Measurements from ENCODE around the gene PAXX.
A peak's percentile ranks its signal among the peaks of the same experiment; 100 is the strongest.

PAXX gene

GRCh38 chr9:136982232-136983051, 9.8 kb upstream of the PAXX start, which contains the start of gene LCNL1:
LCNL1 (plus strand) TSS chr9:136982993; CDS start chr9:136983587, 594 bp downstream.
- no peak for DNase-seq (ENCODE audit: low read depth)

DNA sequence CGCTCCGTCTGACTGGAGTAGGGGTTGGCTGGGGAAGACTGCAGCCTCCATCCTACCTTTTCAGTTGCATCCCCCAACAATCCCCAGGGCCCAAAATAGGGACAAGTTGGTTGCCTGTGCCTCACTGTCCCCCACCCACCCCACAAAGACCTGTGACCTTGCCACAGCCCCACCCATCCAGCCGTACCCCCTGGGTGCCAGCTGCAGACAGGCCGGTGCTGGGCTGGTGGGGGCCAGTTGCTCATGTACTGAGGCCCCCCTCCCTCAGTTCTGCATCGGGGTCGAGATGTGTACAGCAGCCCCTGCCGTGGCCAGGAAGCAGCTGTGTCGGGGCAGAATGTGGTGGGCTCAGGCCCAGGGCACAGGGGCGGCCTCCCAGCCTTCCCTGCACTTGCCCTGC, 9.1 kb upstream of the PAXX start:
- no peak for DNase-seq (ENCODE audit: low read depth)

DNA sequence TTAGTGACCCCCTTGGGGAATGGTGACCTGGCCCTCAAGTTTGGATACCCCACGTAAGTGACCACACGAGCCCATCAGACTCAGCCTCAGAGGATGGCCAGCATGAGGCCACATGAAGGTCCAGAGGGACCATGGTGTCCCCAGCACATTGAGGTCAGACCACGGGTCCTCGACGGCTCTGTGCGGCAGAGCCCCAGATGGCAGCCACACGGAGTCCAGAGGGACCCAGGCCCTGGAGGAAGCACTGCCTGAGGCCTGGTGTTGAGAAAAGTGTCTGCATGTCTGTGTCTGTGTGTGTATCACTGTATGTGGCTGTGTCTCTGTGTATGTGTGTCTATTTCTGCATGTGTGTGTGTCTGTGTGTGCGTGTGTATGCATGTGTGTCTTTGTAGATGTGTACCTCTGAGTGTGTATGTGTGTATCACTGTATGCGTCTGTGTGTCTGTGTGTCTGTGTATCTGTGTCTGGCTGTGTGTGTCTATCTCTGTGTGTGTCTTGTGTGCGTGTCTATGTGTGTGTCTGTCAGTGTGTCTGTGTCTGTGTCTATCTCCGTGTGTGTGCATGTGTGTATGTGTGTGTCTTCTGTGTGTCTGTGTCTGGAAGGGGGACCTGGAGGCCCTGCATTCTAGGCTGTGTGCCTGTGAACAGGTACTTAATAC, 8.4 kb upstream of the PAXX start:
- no peak for DNase-seq (ENCODE audit: low read depth)

GRCh38 chr9:136984464-136985026, 7.7 kb upstream of the PAXX start:
- DNase-seq (ENCODE audit: low read depth) = no peak

DNA sequence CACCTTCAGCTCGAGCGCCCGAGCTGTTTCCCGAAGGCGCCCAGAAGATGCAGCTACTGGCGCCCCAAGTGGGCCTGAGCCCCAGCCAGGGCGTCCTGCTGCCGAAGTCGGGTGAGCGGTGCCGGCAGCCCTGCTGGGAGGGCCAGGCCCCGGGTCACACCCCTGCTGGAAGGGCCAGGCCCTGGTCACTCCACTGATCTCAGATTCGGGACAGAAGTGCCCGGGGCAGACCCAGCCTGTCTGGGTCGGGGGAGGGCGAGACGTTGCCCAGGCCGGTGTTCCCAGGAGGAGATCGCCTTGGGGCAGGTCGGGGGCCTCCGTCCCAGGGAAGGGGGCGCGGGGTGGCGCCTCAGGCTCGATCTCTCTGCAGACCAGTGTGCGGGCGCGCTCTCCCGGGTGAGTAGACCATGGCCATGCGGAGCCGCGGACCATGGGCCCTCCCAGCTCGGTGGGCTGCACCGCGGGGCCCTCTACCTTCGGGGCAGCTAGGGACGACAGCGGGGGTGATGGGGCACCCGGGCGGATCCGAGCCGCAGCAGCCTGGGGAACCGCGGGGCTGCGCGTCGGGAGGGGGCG, 7.1 kb upstream of the PAXX start:
- no peak for DNase-seq (ENCODE audit: low read depth)

DNA sequence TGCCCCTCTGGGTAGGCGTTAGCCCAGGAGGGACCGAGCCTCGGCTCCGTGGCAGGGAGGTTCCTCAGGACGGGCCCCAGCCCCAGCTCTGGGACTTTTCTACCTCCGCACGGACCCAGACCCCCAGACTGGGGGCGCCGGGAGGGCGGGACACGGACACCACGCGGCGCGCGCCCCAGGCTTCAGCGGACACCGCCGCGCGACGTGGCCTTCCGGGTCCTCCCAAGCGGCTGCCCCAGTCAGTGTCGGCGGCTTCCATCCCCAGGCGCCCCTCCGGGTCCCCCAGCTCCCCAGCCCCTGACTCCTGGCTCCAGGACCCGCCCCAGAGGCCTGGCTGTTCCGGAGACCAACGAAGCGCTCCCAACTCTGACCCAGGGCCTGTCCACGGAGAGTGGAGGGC, 6.4 kb upstream of the PAXX start:
- no peak for DNase-seq (ENCODE audit: low read depth)

DNA sequence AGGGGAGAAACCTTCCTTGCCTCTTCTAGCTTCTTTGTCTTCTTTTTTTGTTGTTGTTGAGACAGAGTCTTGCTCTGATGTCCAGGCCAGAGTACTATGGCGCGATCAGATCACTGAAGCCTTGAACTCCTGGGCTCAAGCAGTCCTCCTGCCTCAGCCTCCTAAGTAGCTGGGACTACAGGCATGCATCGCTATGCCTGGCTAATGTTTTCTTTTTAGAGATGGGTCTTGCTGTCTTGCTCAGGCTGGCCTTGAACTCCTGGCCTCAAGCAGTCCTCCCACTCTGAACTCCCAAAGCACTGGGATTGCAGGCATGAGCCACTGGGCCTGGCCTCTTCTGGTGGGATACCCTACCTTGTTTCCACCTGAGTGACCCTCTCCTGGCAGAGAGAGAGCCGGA, 3.4 kb upstream of the PAXX start:
- no peak for DNase-seq (ENCODE audit: low read depth)

DNA sequence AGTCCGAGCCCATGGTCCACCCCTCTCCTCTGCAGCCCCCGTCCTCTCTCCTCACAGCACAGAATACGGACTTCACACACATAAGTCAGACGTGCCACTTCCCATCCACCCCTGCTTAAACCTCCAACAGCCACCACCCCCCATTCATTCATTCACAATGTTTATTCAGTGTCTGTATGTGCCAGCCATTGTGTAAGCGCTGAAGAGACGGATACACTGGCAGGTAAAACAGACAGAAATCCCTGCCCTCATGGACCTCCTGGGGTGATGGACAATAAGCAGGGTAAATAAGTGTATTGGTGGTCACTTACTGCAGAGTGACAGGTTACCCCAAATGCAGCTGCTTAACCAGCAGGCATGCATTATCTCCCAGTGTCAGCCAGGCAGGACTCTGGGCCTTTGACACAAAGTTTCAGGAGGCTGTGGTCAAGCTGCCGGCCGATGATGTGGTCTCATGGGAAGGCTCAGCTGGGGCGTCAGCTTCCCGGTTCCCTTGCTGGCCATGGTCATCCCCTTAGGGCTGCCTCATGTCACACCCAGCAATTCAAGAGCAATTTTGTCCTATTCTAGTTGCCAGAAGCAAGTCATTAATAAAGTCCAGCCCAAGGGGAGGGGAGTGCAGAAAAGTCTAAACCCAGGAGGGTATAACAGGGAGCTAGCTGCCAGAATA, 1.8 kb upstream of the PAXX start:
- no peak for DNase-seq (ENCODE audit: low read depth)

DNA sequence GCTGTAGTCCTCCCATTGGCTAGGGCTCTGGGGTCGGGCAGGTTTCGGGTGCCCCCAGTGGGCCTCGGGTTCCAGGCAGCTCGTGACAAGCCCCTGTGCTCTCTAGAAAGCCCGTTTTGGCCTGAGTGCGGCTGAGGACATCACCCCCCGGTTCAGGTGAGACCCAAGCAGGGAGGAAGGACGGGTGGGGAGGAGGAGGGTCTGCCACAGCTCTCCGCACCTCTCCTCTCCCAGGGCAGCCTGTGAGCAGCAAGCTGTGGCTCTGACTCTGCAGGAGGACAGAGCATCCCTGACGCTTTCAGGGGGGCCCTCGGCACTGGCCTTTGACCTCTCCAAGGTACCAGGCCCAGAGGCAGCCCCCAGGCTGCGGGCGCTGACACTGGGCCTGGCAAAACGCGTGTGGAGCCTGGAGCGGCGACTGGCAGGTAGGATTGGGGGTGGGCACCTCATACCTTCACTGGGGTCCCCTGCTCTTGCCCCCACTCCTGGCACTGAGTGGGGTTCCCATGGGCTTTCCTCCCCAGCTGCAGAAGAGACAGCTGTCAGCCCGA, 672 bp downstream of the PAXX start:
- DNase-seq (ENCODE audit: low read depth) = no peak

DNA sequence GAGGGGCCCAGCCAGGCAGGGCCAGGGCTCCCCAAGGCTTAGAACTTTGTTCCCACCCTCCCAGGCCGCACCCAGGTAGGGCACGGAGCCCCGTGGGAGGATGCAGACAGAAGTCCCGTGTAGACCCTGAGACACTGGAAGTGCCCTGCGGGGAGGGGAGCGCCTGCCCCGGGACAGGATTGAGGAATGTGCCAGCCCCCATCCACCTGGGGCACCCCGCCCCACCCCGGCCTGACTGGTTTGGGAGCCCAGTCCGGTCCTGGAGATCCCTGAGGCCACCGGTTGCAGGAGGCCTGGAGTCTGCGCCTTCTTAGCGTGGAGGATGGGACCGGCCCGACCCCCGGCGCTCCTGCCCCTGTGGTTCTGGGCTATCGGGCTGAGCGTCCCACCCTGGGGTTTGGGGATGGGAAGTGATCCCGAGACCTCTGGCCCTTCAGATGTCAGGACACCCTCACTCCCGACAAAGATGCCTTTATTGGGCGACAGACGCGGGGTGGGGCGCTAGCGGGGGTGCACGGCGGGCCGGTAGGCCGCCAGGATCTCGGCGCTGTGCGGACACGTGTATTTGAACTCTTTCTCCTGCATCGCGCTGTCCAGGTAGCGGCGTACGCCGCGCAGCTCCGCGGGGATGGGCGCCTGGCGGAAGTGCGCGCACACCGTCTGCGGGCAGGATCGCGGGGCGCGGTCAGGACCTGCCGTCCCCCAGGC, 2.1 kb downstream of the PAXX start:
- no peak for DNase-seq (ENCODE audit: low read depth)

- DNase-seq (ENCODE audit: low read depth) = no peak
Observed at GRCh38 chr9:136994888-136995230, 2.6 kb downstream of the PAXX start.

DNA sequence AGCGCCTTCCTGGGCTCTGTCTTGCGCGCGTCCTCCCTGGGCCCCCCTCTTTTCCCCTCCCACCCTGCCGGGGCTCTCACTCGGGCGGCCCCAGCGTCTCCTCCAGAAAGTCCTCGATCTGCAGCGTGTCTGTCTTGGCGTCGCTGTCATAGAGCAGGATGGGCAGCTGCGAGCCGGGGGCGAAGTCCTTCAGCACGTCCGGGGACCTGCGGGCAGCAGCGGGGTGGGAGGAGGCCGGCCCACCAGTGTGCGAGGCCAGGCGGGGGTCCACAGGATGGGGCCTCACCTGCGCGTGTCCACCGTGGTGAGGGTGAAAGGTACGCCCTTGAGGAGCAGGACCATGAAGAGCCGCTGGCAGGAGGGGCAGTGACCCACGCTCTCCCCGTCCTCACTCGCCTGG, 3.1 kb downstream of the PAXX start:
- no peak for DNase-seq (ENCODE audit: low read depth)

DNA sequence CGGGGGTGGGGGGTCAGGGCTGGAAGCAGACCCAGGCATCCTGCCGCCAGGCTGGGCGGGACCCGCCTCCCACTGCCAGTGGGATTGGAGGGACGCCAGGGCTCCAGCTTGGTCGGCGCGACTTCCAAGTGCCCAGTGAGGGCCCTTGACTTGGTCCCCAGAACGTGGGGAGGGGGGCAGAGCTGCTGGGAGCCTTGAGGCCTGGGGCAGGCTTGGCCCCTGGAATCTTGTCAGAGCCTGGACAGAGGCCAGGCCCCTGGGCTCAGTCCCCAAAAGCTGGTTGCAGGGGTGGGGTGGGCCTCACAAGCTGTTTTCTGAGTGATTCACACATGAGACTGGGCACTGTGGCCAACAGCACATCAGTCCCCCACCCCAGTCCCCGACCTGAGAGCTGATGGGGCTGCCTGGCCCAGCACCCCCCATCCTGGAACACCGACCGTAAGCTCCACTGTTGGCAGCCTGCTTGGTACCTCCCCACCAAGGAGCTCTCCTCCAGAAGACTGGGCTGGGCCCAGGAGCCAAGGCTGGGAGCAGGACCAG, 3.6 kb downstream of the PAXX start:
- DNase-seq (ENCODE audit: low read depth) = no peak

DNA sequence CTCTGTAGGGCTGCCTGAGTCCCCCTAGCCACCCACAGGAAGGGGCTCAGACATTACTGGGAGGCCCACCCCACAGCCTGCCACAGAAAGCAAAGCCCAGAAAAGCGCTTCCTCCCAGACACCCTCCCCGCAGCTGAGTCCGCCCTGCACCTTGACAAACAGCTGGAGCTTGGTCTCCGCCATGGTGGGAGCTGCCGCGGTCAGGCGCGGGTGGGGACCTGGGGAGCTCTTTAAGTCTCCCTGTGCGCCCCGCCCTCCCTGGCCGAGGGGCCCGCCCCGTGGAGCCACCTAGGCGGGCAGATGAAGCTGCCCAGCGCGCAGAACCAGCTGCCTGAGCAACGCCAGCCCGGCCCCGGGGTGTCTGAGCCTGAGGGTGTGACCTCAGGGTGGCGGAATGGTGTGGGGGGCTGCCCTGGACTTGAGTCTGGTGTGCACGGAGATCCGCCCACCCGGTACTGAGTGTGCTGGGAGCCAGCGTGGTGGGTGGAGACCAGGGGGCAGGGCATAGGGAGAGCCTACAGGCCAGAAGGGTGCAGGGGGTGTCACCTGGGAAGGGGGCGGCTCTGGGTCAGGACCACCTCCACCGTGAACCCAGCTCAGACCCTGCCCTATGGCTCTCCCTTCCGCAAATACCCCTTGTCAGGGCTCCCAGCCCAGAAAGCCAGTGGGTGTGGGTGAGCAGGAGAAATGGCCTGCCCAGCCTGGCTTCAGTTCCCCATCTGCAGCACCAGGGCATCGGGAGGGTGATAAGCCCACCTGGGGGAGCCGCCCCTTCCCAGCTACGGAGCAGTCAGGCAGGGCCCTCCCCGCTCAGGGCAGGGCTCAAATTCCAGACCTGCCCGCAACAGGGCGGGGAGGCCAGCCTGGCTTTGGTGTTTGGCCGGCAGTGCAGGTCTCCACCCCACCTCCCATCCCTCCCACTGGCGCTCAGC, 4.4 kb downstream of the PAXX start, which contains the start of gene CLIC3:
Gene CLIC3 (minus strand): TSS at position 208 of the 932 bp plus-strand sequence. CDS start 25 bp downstream, at position 183.
- no peak for DNase-seq (ENCODE audit: low read depth)

GRCh38 chr9:136997371-136997770, 5.1 kb downstream of the PAXX start:
- DNase-seq (ENCODE audit: low read depth) = no peak

DNA sequence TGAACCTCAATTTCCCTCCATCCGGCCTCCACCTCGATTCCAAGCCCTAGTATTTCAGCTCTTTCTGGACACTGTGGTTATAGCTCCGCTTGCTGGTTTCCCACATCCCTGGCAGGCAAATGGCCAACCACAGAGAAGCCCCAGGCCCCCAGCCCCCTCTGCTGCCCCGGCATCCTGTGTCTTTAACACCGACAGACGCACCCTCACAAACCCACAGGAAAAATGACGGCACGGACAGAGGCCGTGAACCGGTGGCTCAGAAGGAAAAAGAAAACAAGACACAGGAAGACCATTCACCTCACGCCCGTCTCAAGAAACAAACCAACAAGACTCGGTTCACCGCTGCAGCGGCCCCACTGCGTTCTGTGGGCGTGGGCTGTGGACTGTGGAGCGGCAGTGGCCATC, 5.6 kb downstream of the PAXX start:
- no peak for DNase-seq (ENCODE audit: low read depth)

- peak; percentile 50 for DNase-seq (ENCODE audit: low read depth)
Observed at GRCh38 chr9:137000177-137000930, 8.1 kb downstream of the PAXX start.

GRCh38 chr9:137001857-137002645, 9.8 kb downstream of the PAXX start:
- DNase-seq (ENCODE audit: low read depth) = no peak

All from non-pigmented ciliary epithelial cell (primary cell).